IMR-90 (cell line): Measurements from ENCODE around the gene LEKR1.

Source experiments
- CTCF ChIP-seq: conservative IDR thresholded peaks from 2 replicates; pipeline ENCODE4 v1.5.1; 2012; ENCODE audit warnings: mild to moderate bottlenecking, low read depth, low read length, improper control_type of control experiment
- ELK1 ChIP-seq: fragments of 150-350 bp; IDR thresholded peaks from 2 replicates; pipeline ENCODE4 v1.6.1; 2016; ENCODE audit warnings: low read depth, mild to moderate bottlenecking, low read length, moderate library complexity, borderline replicate concordance
- POLR2A ChIP-seq: IDR thresholded peaks from 2 replicates; pipeline ENCODE4 v1.6.1; 2012; ENCODE audit warnings: mild to moderate bottlenecking, low read depth, low read length
- RAD21 ChIP-seq: IDR thresholded peaks from 2 replicates; pipeline ENCODE4 v1.6.1; 2012; ENCODE audit warnings: low read length, improper control_type of control experiment
- RCOR1 ChIP-seq: IDR thresholded peaks from 2 replicates; pipeline ENCODE4 v1.6.1; 2012; ENCODE audit warnings: mild to moderate bottlenecking, low read length, improper control_type of control experiment; ENCODE audit not compliant: insufficient replicate concordance
- RFX5 ChIP-seq: IDR thresholded peaks from 2 replicates; pipeline ENCODE4 v1.8.0; 2012; ENCODE audit warnings: low read depth, mild to moderate bottlenecking, low read length, moderate library complexity
- SMC3 ChIP-seq: fragments of 150-350 bp; IDR thresholded peaks from 2 replicates; pipeline ENCODE4 v1.6.1; 2016; ENCODE audit warnings: low read depth, mild to moderate bottlenecking, antibody characterized with exemption, low read length, moderate library complexity
- TF ChIP-seq, protein P1 (sequence below): fragments of 150-350 bp; IDR thresholded peaks from 2 replicates; pipeline ENCODE4 v1.6.1; 2017; ENCODE audit warnings: mild to moderate bottlenecking, antibody characterized with exemption, low read length, low read depth

- TF ChIP-seq CTCF (no peak), SMC3 (no peak), RFX5 (no peak), ELK1 (no peak), RCOR1 (no peak), POLR2A (no peak), RAD21 (no peak)
- TF ChIP-seq, protein P1, sequence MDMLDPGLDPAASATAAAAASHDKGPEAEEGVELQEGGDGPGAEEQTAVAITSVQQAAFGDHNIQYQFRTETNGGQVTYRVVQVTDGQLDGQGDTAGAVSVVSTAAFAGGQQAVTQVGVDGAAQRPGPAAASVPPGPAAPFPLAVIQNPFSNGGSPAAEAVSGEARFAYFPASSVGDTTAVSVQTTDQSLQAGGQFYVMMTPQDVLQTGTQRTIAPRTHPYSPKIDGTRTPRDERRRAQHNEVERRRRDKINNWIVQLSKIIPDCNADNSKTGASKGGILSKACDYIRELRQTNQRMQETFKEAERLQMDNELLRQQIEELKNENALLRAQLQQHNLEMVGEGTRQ = no peak
These were observed 11.9 kb upstream of the LEKR1 start for GRCh38 chr3:156814295-156814694.
